ENCODE measurements around the gene SAP30BP. TPM values are rescaled to one million over a fixed set of nuclear protein-coding genes. Genes with fewer than 3 reads are reported as not detected.

The SAP30BP gene
- total and polyA plus RNA-seq, 2 of the 13 experiments (the other 11 are each of a cell fraction or from before 2014, with no cell fraction given) = 67.7 to 99.4 TPM

- TF ChIP-seq DMAP1 (CRISPR knock-in tag; IDR thresholded peaks at IDR 0.05) (no peak), TFDP2 (CRISPR knock-in tag; IDR thresholded peaks at IDR 0.05) (0 out of 2 replicates have a peak, but pooled peaks have one; percentile 34), ZNF512B (CRISPR knock-in tag; IDR thresholded peaks at IDR 0.05; ENCODE audit: borderline replicate concordance) (no peak), CEBPZ (IDR thresholded peaks at IDR 0.05; ENCODE audit: low read length) (no peak), CREB1 (IDR thresholded peaks at IDR 0.05) (no peak), CREB1 (CRISPR knock-in tag; IDR thresholded peaks at IDR 0.05) (no peak), RELA (CRISPR knock-in tag; IDR thresholded peaks at IDR 0.05) (no peak), ZNF362 (CRISPR knock-in tag; IDR thresholded peaks at IDR 0.05; ENCODE audit: borderline replicate concordance) (0 out of 2 replicates have a peak, but pooled peaks have one; percentile 21), SYNCRIP (IDR thresholded peaks at IDR 0.05; ENCODE audit: insufficient read depth, low read depth, low read length) (no peak), PATZ1 (CRISPR knock-in tag; IDR thresholded peaks at IDR 0.05) (0 out of 2 replicates have a peak, but pooled peaks have one; percentile 33), SUZ12 (IDR thresholded peaks at IDR 0.05; ENCODE audit: low read depth, low read length) (no peak), SMAD1 (CRISPR knock-in tag; IDR thresholded peaks at IDR 0.05; ENCODE audit: borderline replicate concordance, low read depth) (no peak), ADNP (CRISPR knock-in tag; IDR thresholded peaks at IDR 0.05) (no peak), ERF (CRISPR knock-in tag; IDR thresholded peaks at IDR 0.05) (peak; percentile 34; the same call in 1 of the 2 replicates), MXI1 (IDR thresholded peaks at IDR 0.05; ENCODE audit: borderline replicate concordance, low read depth, low read length) (no peak), IKZF4 (CRISPR knock-in tag; IDR thresholded peaks at IDR 0.05; ENCODE audit: borderline replicate concordance, low read depth, not compliant biosample characterization) (no peak), IKZF5 (CRISPR knock-in tag; IDR thresholded peaks at IDR 0.05) (no peak)
These were observed 53.7 kb downstream of the SAP30BP start, which contains the start of gene ITGB4 (continued) for GRCh38 chr17:75720656-75721462.
